Liver (tissue), 9 donors: ENCODE data around the gene HSP90AA1. TPM values are rescaled to one million over a fixed set of nuclear protein-coding genes. Genes with fewer than 3 reads are reported as not detected.

Source experiments
- DNase-seq: peaks from one replicate; pipeline ENCODE4 v3.0.0-alpha.2; 2017; ENCODE audit warnings: low spot score
- H3K27ac ChIP-seq, 2 donors: one replicate each; pipeline ENCODE4 v1.7.0; 2013; ENCODE audit warnings: inconsistent platforms in 2 of 2, low read length in 2 of 2, control low read depth in 1 of 2, low read depth in 1 of 2, mild to moderate bottlenecking in 1 of 2
- H3K27me3 ChIP-seq, 4 donors: one replicate each; pipeline versions ENCODE4 v1.6.1 to v1.7.0; 2013; ENCODE audit warnings: low read length in 3 of 4, inconsistent platforms in 1 of 4, mild to moderate bottlenecking in 1 of 4, moderate library complexity in 1 of 4; ENCODE audit not compliant: control insufficient read depth in 4 of 4, insufficient read depth in 4 of 4
- H3K36me3 ChIP-seq, 4 donors: one replicate each; pipeline versions ENCODE4 v1.6.1 to v1.7.0; 2013; ENCODE audit warnings: low read length in 3 of 4, mild to moderate bottlenecking in 3 of 4, low read depth in 1 of 4, moderate library complexity in 1 of 4; ENCODE audit not compliant: control insufficient read depth in 4 of 4, insufficient read depth in 3 of 4
- H3K4me1 ChIP-seq, 4 donors: one replicate each; pipeline versions ENCODE4 v1.6.1 to v1.7.0; 2013; ENCODE audit warnings: low read length in 3 of 4, mild to moderate bottlenecking in 3 of 4, moderate library complexity in 1 of 4; ENCODE audit not compliant: control insufficient read depth in 4 of 4, insufficient read depth in 4 of 4
- H3K4me3 ChIP-seq, 3 donors: one replicate each; pipeline versions ENCODE4 v1.6.1 to v1.7.0; 2013; ENCODE audit warnings: low read length in 3 of 3, control low read depth in 1 of 3, low read depth in 1 of 3, mild to moderate bottlenecking in 1 of 3
- H3K9ac ChIP-seq, 2 donors: one replicate each; pipeline ENCODE4 v1.7.0; 2013; ENCODE audit warnings: low read length in 2 of 2, mild to moderate bottlenecking in 2 of 2, moderate library complexity in 2 of 2, control low read depth in 1 of 2, low read depth in 1 of 2
- H3K9me3 ChIP-seq, 4 donors: one replicate each; pipeline versions ENCODE4 v1.6.1 to v1.7.0; 2013; ENCODE audit warnings: low read length in 3 of 4; ENCODE audit not compliant: control insufficient read depth in 4 of 4
- EGR1 ChIP-seq, 2 donors: IDR thresholded peaks; 2 replicates each; pipeline ENCODE4 v1.6.1; 2016 to 2018; ENCODE audit warnings: antibody characterized with exemption in 2 of 2, low read depth in 2 of 2
- FOXA1 ChIP-seq: IDR thresholded peaks from 2 replicates; pipeline ENCODE4 v1.6.1; 2016; ENCODE audit warnings: antibody characterized with exemption
- FOXA2 ChIP-seq: IDR thresholded peaks from 2 replicates; pipeline ENCODE4 v1.6.1; 2016; ENCODE audit warnings: antibody characterized with exemption
- GABPA ChIP-seq, 2 donors: IDR thresholded peaks in 1 of 2; conservative IDR thresholded peaks in 1 of 2; 2 replicates each; pipeline ENCODE4 v1.6.1; 2016; ENCODE audit warnings: antibody characterized with exemption in 2 of 2, mild to moderate bottlenecking in 1 of 2, moderate library complexity in 1 of 2
- HNF4G ChIP-seq: IDR thresholded peaks from 2 replicates; pipeline ENCODE4 v1.6.1; 2016; ENCODE audit warnings: antibody characterized with exemption
- NR2F2 ChIP-seq: IDR thresholded peaks from 2 replicates; pipeline ENCODE4 v1.6.1; 2016; ENCODE audit warnings: antibody characterized with exemption
- RAD21 ChIP-seq, 2 donors: IDR thresholded peaks; 2 replicates each; pipeline ENCODE4 v1.6.1; 2016; ENCODE audit warnings: antibody characterized with exemption in 2 of 2, mild to moderate bottlenecking in 2 of 2
- RXRA ChIP-seq, 2 donors: IDR thresholded peaks; 2 replicates each; pipeline ENCODE4 v1.6.1; 2017 to 2018; ENCODE audit warnings: antibody characterized with exemption in 2 of 2, mild to moderate bottlenecking in 1 of 2
- TAF1 ChIP-seq: conservative IDR thresholded peaks from 2 replicates; pipeline ENCODE4 v1.6.1; 2016; ENCODE audit warnings: antibody characterized with exemption, mild to moderate bottlenecking
- YY1 ChIP-seq: IDR thresholded peaks from 2 replicates; pipeline ENCODE4 v1.6.1; 2016; ENCODE audit warnings: antibody characterized with exemption, mild to moderate bottlenecking
- WGBS: extraction: QIAGEN DNeasy Blood & Tissue Kit; methylation state at CpG from one replicate; pipeline ENCODE4 v1.1.7; 2013; 5-methylcytosine and 5-hydroxymethylcytosine counted together
- polyA plus RNA-seq, 2 donors: library from polyadenylated mRNA; stranded (reverse) in 1 of 2; unstranded in 1 of 2; fragments of 200-250 nt in 1 of 2; fragments of >200 nt in 1 of 2; fragmentation: Nextera tagmentation in 1 of 2; extraction: Ambion mirVana in 1 of 2; gene quantifications; one replicate each; pipeline versions ENCODE4 v1.2.1 to v1.2.3, GENCODE V29; 2013 to 2015
- total RNA-seq, 2 donors: library from RNA; depleted of rRNA; stranded (reverse); fragments of >200 nt; gene quantifications; one replicate each; pipeline ENCODE4 v1.2.3, GENCODE V29; 2014
- TF ChIP-seq, protein P1 (sequence below): IDR thresholded peaks from 2 replicates; pipeline ENCODE4 v1.6.1; 2016; ENCODE audit warnings: antibody characterized with exemption
- TF ChIP-seq, protein P2 (sequence below): IDR thresholded peaks from 2 replicates; pipeline ENCODE4 v1.6.1; 2016; ENCODE audit warnings: antibody characterized with exemption
- TF ChIP-seq, protein P3 (sequence below): fragments of 150-350 bp; IDR thresholded peaks from 2 replicates; pipeline ENCODE4 v1.5.1; 2017; ENCODE audit warnings: improper control_type of control experiment, low read depth, low read length; ENCODE audit not compliant: missing input control
- TF ChIP-seq, protein P4 (sequence below): IDR thresholded peaks from 2 replicates; pipeline ENCODE4 v1.6.1; 2016; ENCODE audit warnings: antibody characterized with exemption, mild to moderate bottlenecking
- donor health status: healthy.
- donor health status: healthy.
- donor health status: healthy.
- donor health status: healthy.
- donor health status: healthy.

HSP90AA1 gene
- total and polyA plus RNA-seq, 4 donors: 174 to 386 (median 287) TPM

DNA sequence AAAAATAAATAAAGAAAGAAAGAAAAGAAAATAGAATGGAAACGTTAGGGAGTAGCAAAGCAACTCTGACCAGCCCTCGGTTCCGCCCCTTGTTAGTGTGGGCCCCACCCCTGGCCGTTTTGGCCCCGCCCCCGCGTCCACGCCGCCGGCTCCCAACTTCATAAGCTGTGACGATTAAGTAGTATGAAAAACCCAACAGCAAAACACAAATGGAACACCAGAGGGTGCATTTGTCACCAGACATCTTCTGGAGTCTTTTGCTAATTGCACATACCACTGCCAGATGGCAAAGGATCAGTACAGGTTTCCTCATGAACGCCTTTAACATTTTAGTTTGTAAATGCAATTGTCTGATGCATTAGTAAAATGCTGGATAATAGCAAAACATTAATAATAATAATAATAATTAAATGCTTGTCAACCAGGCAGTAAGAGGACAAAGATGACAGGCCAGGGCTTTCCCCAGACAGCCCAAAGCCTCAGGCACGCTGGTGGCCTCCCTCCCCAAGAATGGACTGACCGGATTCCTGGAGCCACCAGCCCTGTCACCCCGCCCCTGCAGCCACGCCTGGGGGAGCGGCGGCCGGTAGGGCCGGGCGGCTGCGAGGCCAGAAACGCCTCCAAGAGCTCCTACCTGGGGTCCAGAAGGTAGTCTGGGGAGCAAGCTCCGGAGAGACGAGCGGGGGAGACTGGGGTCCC lies 23.6 kb downstream of the HSP90AA1 start:
- WGBS: 31% methylated on average over 26 of the region's 26 CpGs
- H3K4me3 ChIP-seq: no peak overlapping the region

DNA sequence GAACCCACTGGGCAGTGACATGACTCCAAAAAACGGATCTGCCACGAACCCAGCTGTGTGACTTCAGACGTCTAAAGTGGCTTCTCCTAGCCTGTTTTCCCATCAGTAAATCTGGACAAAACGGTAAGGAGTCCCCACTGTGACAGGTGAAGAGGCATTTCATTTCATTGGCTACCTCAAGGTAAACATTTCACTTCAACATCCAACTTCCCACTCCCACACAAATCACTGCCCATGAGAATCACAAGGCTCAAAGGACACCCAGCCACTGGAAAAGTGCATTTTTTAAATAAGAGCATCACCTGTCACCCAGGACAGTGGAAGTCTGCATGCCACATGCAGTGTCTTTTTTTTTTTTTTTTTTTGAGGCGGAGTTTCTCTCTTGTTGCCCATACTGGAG lies 27.9 kb downstream of the HSP90AA1 start:
- no peak overlapping the region for H3K4me3 ChIP-seq
- DNase-seq: no peak
- 72% methylated on average over 5 of the region's 5 CpGs for WGBS
- H3K27me3 ChIP-seq: no peaks in the 10 kb centered on the region
- H3K27ac ChIP-seq: no peak overlapping the region
- H3K9me3 ChIP-seq: no peaks in the 10 kb centered on the region
- no peaks in the 10 kb centered on the region for H3K4me1 ChIP-seq
- H3K9ac ChIP-seq: no peak overlapping the region
- peaks cover 0 to under 1% (median 0%) of the 10 kb centered on the region in 4 donors for H3K36me3 ChIP-seq
- no peak for TF ChIP-seq FOXA1
- TF ChIP-seq YY1: no peak
- no peak for TF ChIP-seq NR2F2
- no peak for TF ChIP-seq TAF1
- TF ChIP-seq, protein P1, sequence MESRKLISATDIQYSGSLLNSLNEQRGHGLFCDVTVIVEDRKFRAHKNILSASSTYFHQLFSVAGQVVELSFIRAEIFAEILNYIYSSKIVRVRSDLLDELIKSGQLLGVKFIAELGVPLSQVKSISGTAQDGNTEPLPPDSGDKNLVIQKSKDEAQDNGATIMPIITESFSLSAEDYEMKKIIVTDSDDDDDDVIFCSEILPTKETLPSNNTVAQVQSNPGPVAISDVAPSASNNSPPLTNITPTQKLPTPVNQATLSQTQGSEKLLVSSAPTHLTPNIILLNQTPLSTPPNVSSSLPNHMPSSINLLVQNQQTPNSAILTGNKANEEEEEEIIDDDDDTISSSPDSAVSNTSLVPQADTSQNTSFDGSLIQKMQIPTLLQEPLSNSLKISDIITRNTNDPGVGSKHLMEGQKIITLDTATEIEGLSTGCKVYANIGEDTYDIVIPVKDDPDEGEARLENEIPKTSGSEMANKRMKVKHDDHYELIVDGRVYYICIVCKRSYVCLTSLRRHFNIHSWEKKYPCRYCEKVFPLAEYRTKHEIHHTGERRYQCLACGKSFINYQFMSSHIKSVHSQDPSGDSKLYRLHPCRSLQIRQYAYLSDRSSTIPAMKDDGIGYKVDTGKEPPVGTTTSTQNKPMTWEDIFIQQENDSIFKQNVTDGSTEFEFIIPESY: no peak
- TF ChIP-seq EGR1 (IDR thresholded peaks at IDR 0.05; ENCODE audit: low read depth in 2 of 2): no peak
- TF ChIP-seq RXRA (IDR thresholded peaks at IDR 0.05): no peak
- TF ChIP-seq, protein P2, sequence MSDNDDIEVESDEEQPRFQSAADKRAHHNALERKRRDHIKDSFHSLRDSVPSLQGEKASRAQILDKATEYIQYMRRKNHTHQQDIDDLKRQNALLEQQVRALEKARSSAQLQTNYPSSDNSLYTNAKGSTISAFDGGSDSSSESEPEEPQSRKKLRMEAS: no peak
- TF ChIP-seq, protein P3, sequence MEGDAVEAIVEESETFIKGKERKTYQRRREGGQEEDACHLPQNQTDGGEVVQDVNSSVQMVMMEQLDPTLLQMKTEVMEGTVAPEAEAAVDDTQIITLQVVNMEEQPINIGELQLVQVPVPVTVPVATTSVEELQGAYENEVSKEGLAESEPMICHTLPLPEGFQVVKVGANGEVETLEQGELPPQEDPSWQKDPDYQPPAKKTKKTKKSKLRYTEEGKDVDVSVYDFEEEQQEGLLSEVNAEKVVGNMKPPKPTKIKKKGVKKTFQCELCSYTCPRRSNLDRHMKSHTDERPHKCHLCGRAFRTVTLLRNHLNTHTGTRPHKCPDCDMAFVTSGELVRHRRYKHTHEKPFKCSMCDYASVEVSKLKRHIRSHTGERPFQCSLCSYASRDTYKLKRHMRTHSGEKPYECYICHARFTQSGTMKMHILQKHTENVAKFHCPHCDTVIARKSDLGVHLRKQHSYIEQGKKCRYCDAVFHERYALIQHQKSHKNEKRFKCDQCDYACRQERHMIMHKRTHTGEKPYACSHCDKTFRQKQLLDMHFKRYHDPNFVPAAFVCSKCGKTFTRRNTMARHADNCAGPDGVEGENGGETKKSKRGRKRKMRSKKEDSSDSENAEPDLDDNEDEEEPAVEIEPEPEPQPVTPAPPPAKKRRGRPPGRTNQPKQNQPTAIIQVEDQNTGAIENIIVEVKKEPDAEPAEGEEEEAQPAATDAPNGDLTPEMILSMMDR: no peak
- no peak for TF ChIP-seq HNF4G
- no peak for TF ChIP-seq GABPA (IDR thresholded peaks at IDR 0.05 in 1 of 2, conservative IDR thresholded peaks at IDR 0.05 in 1 of 2)
- no peak for TF ChIP-seq FOXA2
- TF ChIP-seq, protein P4, sequence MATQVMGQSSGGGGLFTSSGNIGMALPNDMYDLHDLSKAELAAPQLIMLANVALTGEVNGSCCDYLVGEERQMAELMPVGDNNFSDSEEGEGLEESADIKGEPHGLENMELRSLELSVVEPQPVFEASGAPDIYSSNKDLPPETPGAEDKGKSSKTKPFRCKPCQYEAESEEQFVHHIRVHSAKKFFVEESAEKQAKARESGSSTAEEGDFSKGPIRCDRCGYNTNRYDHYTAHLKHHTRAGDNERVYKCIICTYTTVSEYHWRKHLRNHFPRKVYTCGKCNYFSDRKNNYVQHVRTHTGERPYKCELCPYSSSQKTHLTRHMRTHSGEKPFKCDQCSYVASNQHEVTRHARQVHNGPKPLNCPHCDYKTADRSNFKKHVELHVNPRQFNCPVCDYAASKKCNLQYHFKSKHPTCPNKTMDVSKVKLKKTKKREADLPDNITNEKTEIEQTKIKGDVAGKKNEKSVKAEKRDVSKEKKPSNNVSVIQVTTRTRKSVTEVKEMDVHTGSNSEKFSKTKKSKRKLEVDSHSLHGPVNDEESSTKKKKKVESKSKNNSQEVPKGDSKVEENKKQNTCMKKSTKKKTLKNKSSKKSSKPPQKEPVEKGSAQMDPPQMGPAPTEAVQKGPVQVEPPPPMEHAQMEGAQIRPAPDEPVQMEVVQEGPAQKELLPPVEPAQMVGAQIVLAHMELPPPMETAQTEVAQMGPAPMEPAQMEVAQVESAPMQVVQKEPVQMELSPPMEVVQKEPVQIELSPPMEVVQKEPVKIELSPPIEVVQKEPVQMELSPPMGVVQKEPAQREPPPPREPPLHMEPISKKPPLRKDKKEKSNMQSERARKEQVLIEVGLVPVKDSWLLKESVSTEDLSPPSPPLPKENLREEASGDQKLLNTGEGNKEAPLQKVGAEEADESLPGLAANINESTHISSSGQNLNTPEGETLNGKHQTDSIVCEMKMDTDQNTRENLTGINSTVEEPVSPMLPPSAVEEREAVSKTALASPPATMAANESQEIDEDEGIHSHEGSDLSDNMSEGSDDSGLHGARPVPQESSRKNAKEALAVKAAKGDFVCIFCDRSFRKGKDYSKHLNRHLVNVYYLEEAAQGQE: no peak

More for the DNA sequence above, 23.6 kb downstream of the HSP90AA1 start:
- no peaks in the 10 kb centered on the region for H3K36me3 ChIP-seq
- H3K27ac ChIP-seq: no peak overlapping the region
- H3K9ac ChIP-seq: no peak overlapping the region
- DNase-seq: peak; percentile 84
- H3K27me3 ChIP-seq: no peaks in the 10 kb centered on the region
- TF ChIP-seq RAD21 (IDR thresholded peaks at IDR 0.05): peak; percentile 73 to 81
- TF ChIP-seq, protein P3: peak; percentile 56
- TF ChIP-seq, protein P4: no peak
- no peaks in the 10 kb centered on the region for H3K4me1 ChIP-seq
- H3K9me3 ChIP-seq: no peaks in the 10 kb centered on the region
